Mucosa of rectum (tissue), 2 donors: Measurements from ENCODE around the gene DLGAP1.
A peak's percentile ranks its signal among the peaks of the same experiment; 100 is the strongest.
"Not testable (repeated sequence)": the region's sequence is repeated elsewhere in the genome, so short reads cannot be mapped to it uniquely, and the experiment has no call there.

Experiments used
- H3K27ac ChIP-seq, 2 donors: one replicate each; pipeline ENCODE4 v1.7.0; 2013; ENCODE audit warnings: inconsistent platforms in 2 of 2, low read depth in 2 of 2, low read length in 2 of 2
- H3K27me3 ChIP-seq, 2 donors: one replicate each; pipeline ENCODE4 v1.7.0; 2013; ENCODE audit warnings: low read length in 2 of 2; ENCODE audit not compliant: control insufficient read depth in 2 of 2, insufficient read depth in 2 of 2
- H3K36me3 ChIP-seq, 2 donors: one replicate each; pipeline ENCODE4 v1.7.0; 2013; ENCODE audit warnings: low read length in 2 of 2; ENCODE audit not compliant: control insufficient read depth in 2 of 2, insufficient read depth in 2 of 2
- H3K4me1 ChIP-seq, 2 donors: one replicate each; pipeline ENCODE4 v1.7.0; 2013; ENCODE audit warnings: low read length in 2 of 2, mild to moderate bottlenecking in 1 of 2; ENCODE audit not compliant: control insufficient read depth in 2 of 2, insufficient read depth in 2 of 2
- H3K4me3 ChIP-seq, 2 donors: one replicate each; pipeline ENCODE4 v1.7.0; 2013; ENCODE audit warnings: low read length in 2 of 2
- H3K9ac ChIP-seq, 2 donors: one replicate each; pipeline ENCODE4 v1.7.0; 2013; ENCODE audit warnings: low read length in 2 of 2, low read depth in 1 of 2, mild to moderate bottlenecking in 1 of 2
- H3K9me3 ChIP-seq, 2 donors: one replicate each; pipeline ENCODE4 v1.7.0; 2013; ENCODE audit warnings: low read length in 2 of 2; ENCODE audit not compliant: control insufficient read depth in 2 of 2
- donor health status: healthy.
- donor health status: Normal muscosa, but diverticular disease.

Gene DLGAP1

GRCh38 chr18:3612315-3612714 is 842.8 kb downstream of the DLGAP1 start:
- H3K27ac ChIP-seq = no peak overlapping the region
- no peaks in the 10 kb centered on the region for H3K9me3 ChIP-seq
- no peaks in the 10 kb centered on the region for H3K27me3 ChIP-seq
- H3K4me3 ChIP-seq = no peak overlapping the region
- H3K36me3 ChIP-seq = no peaks in the 10 kb centered on the region
- H3K4me1 ChIP-seq = peaks cover 0 to 4% of the 10 kb centered on the region in 2 donors
- no peak overlapping the region for H3K9ac ChIP-seq

GRCh38 chr18:3611313-3612090 is 843.6 kb downstream of the DLGAP1 start:
- no peaks in the 10 kb centered on the region for H3K27me3 ChIP-seq
- no peak overlapping the region for H3K9ac ChIP-seq
- no peak overlapping the region for H3K4me3 ChIP-seq
- no peaks in the 10 kb centered on the region for H3K36me3 ChIP-seq
- H3K9me3 ChIP-seq = no peaks in the 10 kb centered on the region
- H3K4me1 ChIP-seq = peaks cover 4 to 7% of the 10 kb centered on the region in 2 donors
- H3K27ac ChIP-seq = no peak overlapping the region

- H3K36me3 ChIP-seq = no peaks in the 10 kb centered on the region
- no peak overlapping the region for H3K4me3 ChIP-seq
- H3K9me3 ChIP-seq = no peaks in the 10 kb centered on the region
- H3K27me3 ChIP-seq = no peaks in the 10 kb centered on the region
- peaks cover 10% of the 10 kb centered on the region in 2 donors for H3K4me1 ChIP-seq
- H3K27ac ChIP-seq = no peak overlapping the region
- no peak overlapping the region for H3K9ac ChIP-seq
Measured at GRCh38 chr18:3610813-3611212, 844.3 kb downstream of the DLGAP1 start.

GRCh38 chr18:3610188-3610708 is 844.9 kb downstream of the DLGAP1 start:
- Histone ChIP-seq H3K36me3 (no peaks in the 10 kb centered on the region), H3K4me3 (no peak overlapping the region), H3K27ac (no peak overlapping the region), H3K9ac (no peak overlapping the region), H3K9me3 (no peaks in the 10 kb centered on the region), H3K4me1 (peaks cover 10 to 15% of the 10 kb centered on the region in 2 donors), H3K27me3 (no peaks in the 10 kb centered on the region)

- Histone ChIP-seq H3K9ac (no peak overlapping the region), H3K9me3 (no peaks in the 10 kb centered on the region)
Measured at GRCh38 chr18:3608488-3608887, 846.6 kb downstream of the DLGAP1 start.

GRCh38 chr18:3608099-3608453 is 847.0 kb downstream of the DLGAP1 start:
- H3K4me3 ChIP-seq, H3K36me3 ChIP-seq, H3K9me3 ChIP-seq, H3K9ac ChIP-seq, H3K27me3 ChIP-seq: not testable (repeated sequence)
- H3K4me1 ChIP-seq = peaks cover 22 to 37% of the 10 kb centered on the region in 2 donors
- peak overlapping the region in 1 of 2 donors; percentile 48 for H3K27ac ChIP-seq

More at GRCh38 chr18:3608488-3608887, 846.6 kb downstream of the DLGAP1 start:
- Histone ChIP-seq H3K36me3 (no peaks in the 10 kb centered on the region), H3K27ac (no peak overlapping the region), H3K4me3 (no peak overlapping the region), H3K4me1 (peaks cover 20 to 33% of the 10 kb centered on the region in 2 donors), H3K27me3 (no peaks in the 10 kb centered on the region)

GRCh38 chr18:3607309-3608098 is 847.6 kb downstream of the DLGAP1 start:
- Histone ChIP-seq H3K36me3 (no peaks in the 10 kb centered on the region), H3K4me3 (no peak overlapping the region), H3K9me3 (no peaks in the 10 kb centered on the region), H3K27me3 (no peaks in the 10 kb centered on the region), H3K4me1 (peaks cover 28 to 42% of the 10 kb centered on the region in 2 donors), H3K9ac (peak overlapping the region in 1 of 2 donors; percentile 36), H3K27ac (peak overlapping the region; percentile 48 to 49)

- not testable (repeated sequence) for H3K4me3 ChIP-seq
Measured at GRCh38 chr18:3606863-3607262, 848.2 kb downstream of the DLGAP1 start.

GRCh38 chr18:3605954-3606443 is 849.1 kb downstream of the DLGAP1 start:
- no peaks in the 10 kb centered on the region for H3K27me3 ChIP-seq
- no peaks in the 10 kb centered on the region for H3K36me3 ChIP-seq
- H3K4me3 ChIP-seq = peak overlapping the region; percentile 69 to 72
- H3K27ac ChIP-seq = peak overlapping the region; percentile 92 to 96
- H3K9me3 ChIP-seq = no peaks in the 10 kb centered on the region
- H3K4me1 ChIP-seq = peaks cover 28 to 43% of the 10 kb centered on the region in 2 donors
- H3K9ac ChIP-seq = peak overlapping the region; percentile 73 to 74

More at GRCh38 chr18:3606863-3607262, 848.2 kb downstream of the DLGAP1 start:
- H3K36me3 ChIP-seq, H3K27me3 ChIP-seq, H3K9ac ChIP-seq, H3K27ac ChIP-seq, H3K9me3 ChIP-seq: not testable (repeated sequence)
- peaks cover 28 to 43% of the 10 kb centered on the region in 2 donors for H3K4me1 ChIP-seq

- Histone ChIP-seq H3K27ac (peak overlapping the region; percentile 92 to 96), H3K4me1 (peaks cover 28 to 43% of the 10 kb centered on the region in 2 donors), H3K9ac (peak overlapping the region; percentile 73 to 74), H3K36me3 (no peaks in the 10 kb centered on the region), H3K9me3 (no peaks in the 10 kb centered on the region), H3K4me3 (peak overlapping the region; percentile 69 to 72), H3K27me3 (no peaks in the 10 kb centered on the region)
Measured at GRCh38 chr18:3605486-3605952, 849.6 kb downstream of the DLGAP1 start.
